Activated CD8-positive, alpha-beta memory T cell treated with anti-CD3 and anti-CD28 coated beads, Interleukin-2, amount 50 U/mL, for 48 hours (primary cell): Measurements from ENCODE around the gene TFF3.

Source experiments
- DNase-seq: peaks from one replicate; pipeline ENCODE4 v3.0.0-alpha.2; 2020

The TFF3 gene

GRCh38 chr21:42319851-42320572 is 4.8 kb upstream of the TFF3 start:
- peak; percentile 49 for DNase-seq

GRCh38 chr21:42319376-42319775 is 4.2 kb upstream of the TFF3 start:
- DNase-seq = peak; percentile 47

- peak; percentile 36 for DNase-seq
Measured at GRCh38 chr21:42317826-42318746, 2.9 kb upstream of the TFF3 start.

GRCh38 chr21:42317341-42317741 is 2.1 kb upstream of the TFF3 start:
- DNase-seq = peak; percentile 36

GRCh38 chr21:42316891-42317290 is 1.7 kb upstream of the TFF3 start:
- peak; percentile 41 for DNase-seq

- DNase-seq = peak; percentile 33
Measured at GRCh38 chr21:42314616-42315295, 453 bp downstream of the TFF3 start.

GRCh38 chr21:42313501-42313969 is 1.7 kb downstream of the TFF3 start:
- DNase-seq = peak; percentile 45

GRCh38 chr21:42312626-42313104 is 2.5 kb downstream of the TFF3 start:
- peak; percentile 37 for DNase-seq

- peak; percentile 46 for DNase-seq
Measured at GRCh38 chr21:42311816-42312625, 3.2 kb downstream of the TFF3 start.

- DNase-seq = no peak
Measured at GRCh38 chr21:42311160-42311559, 4.0 kb downstream of the TFF3 start.

- no peak for DNase-seq
Measured at GRCh38 chr21:42310411-42311001, 4.7 kb downstream of the TFF3 start.

GRCh38 chr21:42309753-42310213 is 5.4 kb downstream of the TFF3 start:
- DNase-seq = peak; percentile 92

- DNase-seq = no peak
Measured at GRCh38 chr21:42308914-42309752, 6.1 kb downstream of the TFF3 start.

GRCh38 chr21:42308161-42308913 is 6.9 kb downstream of the TFF3 start:
- no peak for DNase-seq

GRCh38 chr21:42307106-42307505 is 8.1 kb downstream of the TFF3 start:
- no peak for DNase-seq

- DNase-seq = no peak
Measured at GRCh38 chr21:42306366-42307035, 8.7 kb downstream of the TFF3 start.

- no peak for DNase-seq
Measured at GRCh38 chr21:42305707-42306147, 9.5 kb downstream of the TFF3 start.

- no peak for DNase-seq
Measured at GRCh38 chr21:42304556-42305454, 10.4 kb downstream of the TFF3 start.
